NCI-H1417 (cell line): ENCODE data around the gene MTG2.
"Not testable (repeated sequence)": the region's sequence is repeated elsewhere in the genome, so short reads cannot be mapped to it uniquely, and the experiment has no call there.

ENCODE experiments used
- DNase-seq, 3 experiments: peaks; one replicate each; lab custom pipeline; 2025; lab: John Stamatoyannopoulos, UW

MTG2 gene

DNA sequence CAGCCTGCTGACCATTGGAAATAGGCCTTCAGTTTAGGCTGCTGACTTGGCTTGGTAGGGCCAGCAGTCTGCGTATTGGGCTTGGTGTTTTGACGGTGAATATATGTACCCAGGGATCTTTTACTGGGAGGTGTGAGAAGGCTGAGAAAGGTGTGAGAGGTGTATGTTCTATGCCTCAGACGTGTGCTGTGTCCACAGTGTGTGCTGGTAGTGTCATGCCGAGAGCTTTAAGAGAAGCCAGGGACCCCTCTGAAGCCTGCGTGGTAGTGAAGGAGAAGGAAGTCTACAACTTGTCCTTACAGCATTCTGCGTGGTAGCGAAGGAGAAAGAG lies 37.2 kb upstream of the MTG2 start:
- DNase-seq, result no peak

- DNase-seq, result no peak
Measured at GRCh38 chr20:62146019-62146755, 36.6 kb upstream of the MTG2 start.

GRCh38 chr20:62147125-62147524 lies 35.7 kb upstream of the MTG2 start:
- no peak for DNase-seq

DNA sequence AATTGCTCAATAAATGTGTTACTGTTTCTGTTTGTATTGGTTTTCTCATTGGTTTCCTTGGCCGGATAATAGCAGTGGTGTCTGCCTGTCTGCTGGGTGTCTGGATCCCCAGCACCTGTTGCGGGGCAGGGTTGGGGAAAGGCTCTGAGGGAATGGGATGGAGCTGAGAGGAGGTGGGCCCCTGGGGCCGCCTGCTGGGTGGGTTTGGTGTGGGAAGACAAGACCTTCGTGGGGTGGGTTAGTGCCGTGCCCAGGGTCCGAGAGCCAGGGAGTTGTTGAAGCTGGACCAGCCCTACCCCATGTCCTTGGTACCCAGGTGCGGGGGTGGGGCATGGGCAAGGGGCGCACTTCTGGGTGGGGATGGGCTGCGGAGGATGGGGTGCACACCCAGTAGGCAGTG lies 35.3 kb upstream of the MTG2 start:
- no peak for DNase-seq

DNA sequence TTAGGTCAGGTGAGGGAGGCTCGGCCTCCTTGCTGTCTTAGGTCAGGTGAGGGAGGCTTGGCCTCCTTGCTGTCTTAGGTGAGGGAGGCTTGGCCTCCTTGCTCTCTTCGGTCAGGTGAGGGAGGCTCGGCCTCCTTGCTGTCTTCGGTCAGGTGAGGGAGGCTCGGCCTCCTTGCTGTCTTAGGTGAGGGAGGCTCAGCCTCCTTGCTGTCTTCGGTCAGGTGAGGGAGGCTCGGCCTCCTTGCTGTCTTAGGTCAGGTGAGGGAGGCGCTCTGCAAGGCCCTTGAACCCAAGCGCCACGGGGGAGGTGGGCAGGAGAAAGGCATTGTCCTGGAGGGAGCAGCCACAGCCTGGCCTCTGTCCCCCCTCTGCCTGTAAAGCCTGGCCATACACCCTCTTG lies 34.4 kb upstream of the MTG2 start:
- DNase-seq, result not testable (repeated sequence)

DNA sequence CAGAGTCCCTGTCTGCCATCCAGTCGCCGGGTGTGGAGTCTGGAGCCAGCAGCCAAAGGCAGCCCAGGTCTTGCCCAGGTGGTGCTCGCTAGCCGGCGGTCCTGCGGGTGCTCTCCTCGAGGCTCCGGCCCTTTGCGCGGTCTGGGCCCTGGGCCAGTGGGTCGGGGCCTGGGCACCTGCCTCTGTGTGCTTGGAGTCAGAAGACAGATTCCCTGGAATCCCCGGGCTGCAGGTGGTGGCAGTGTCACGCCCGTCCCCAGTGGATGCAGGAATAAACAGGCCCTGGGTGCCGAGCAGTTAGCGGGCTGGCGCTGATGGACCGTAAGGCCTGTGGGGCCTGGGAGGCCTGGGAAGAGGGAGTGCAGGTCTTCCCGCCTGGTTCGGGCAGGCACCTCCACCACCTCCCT lies 33.9 kb upstream of the MTG2 start:
- no peak for DNase-seq

- DNase-seq, result no peak
Measured at GRCh38 chr20:62149532-62150309, 33.1 kb upstream of the MTG2 start.

DNA sequence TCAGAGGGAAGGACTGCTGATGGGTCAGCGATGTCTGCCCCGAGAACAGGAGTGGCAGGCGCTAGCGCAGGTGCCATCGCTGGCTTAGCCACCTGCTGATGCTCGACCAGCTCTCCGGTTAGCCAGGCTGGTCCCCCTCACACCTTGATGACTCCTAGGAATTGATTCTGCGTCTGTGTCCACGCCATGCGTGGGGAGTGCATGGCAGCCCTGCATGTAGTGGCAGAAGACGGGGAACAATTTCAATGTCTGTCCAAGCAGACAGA lies 32.6 kb upstream of the MTG2 start:
- DNase-seq, result no peak

- no peak for DNase-seq
Measured at GRCh38 chr20:62151225-62151624, 31.6 kb upstream of the MTG2 start.

DNA sequence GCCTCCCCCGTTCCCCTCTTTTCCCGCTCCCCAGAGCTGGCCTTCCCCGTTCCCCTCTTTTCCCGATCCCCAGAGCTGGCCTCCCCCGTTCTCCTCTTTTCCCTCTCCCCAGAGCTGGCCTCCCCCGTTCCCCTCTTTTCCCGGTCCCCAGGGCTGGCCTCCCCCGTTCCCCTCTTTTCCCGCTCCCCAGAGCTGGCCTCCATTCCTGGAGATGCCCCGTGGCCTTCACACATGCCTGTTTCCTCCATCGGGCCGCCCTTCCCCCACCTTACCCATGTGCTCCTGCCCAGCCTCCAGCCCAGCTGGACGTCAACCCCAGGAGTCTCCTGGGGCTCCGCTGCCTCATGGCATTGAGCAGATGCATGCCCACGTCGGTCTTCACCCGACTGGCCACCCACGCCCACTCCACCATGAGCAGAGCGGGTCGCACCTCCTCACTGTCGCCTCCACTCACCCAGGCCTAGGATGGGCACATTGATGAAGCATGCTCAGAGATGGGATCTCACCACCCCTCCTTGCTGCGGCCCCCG lies 30.9 kb upstream of the MTG2 start:
- DNase-seq, result no peak

DNA sequence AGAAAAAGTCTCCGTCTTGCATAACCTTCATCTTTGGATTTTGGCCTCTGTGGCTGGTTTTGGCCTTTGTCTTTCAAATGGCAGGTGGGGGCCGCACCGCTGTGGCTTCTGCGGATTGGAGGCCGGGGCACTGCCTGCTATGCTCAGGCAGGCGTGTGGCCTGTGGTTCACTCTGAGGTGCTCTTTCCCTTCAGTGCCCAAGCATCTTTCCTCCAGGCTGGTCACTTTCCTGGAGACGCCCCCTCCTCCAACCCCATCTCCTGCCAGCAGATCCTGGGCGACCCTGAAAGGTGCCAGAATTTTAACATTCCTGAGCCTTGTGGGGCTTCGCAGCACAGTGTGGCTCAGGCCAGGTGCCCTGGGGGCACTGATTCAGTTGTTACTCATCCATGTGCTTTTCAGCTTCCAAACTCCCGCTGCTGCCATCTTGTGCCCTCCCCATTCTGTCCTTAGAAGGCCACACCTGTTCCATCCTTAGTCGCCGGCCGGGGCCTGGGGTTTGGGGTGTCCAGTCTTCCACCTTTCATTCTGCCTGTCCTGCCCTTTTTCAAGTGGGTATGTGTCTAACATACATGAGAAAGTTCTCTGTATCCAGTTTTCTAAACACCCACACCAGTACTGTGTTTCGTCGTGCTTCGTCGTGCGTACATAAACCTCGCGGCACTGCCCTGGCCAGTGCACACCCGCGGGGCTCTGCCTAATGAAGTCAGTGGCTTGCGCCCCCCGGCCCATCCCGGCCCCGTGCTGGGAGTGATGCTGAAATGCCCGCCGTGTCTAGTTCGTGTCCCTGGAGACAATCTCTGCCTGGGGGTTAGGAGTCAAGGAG lies 27.2 kb upstream of the MTG2 start:
- no peak for DNase-seq

DNA sequence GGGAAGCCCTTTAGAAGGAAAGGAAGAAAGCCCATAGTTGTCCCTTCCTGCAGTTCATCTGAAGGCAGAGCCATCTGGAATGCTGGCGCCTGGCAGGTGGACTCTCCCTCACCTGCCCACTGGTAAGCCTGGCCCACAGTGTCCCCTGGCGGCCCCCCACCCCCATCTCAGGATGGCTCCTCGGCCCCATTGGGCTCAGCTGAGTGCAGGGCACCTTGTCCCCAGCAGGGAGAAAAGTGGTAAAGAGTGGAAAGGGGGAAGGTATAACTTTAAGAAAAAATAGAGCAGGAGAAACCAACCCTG lies 26.6 kb upstream of the MTG2 start:
- DNase-seq, result no peak

DNA sequence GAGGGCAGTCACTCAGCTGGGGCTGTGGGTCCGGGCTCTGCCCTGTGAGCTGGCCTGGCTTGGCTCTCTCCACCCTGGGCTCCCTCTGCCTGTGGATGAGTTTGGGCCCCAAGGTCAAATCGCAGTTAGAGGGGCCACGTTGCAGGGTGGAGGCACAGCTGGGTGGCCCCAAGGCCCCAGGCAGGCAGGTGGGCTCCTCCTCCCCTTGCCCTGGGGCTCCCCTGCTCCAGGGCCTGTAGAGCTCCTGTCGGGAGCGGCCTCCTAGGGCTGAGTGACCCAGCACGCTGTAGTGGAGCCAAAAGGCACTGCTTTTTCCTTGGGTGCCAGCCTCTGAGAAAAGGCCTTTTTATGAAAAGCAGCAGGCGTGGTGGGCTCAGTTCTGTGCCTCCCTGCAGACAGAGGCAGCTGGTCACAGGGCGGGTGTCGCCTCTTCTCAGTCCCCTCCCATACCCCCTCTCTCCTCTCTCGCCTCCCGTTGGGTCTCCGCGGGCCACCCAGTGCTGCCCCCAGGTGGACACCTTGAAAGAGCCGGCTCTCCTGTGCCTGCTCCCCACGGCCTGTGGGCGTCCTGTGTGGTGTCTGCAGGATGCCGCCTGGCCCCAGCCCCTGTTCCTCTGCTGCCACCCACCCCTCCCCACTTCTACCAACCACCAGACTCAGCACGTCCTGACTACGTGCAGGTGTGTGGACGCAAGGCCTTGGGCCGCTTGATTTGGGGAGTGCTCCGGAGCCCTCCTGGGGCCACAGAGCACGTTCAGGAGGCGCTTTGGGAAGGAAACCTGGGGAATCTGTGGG lies 26.0 kb upstream of the MTG2 start:
- peak in 1 of 3 experiments; percentile 50 for DNase-seq

- no peak for DNase-seq
Measured at GRCh38 chr20:62157387-62158087, 25.3 kb upstream of the MTG2 start.

GRCh38 chr20:62158088-62158400 lies 24.8 kb upstream of the MTG2 start:
- no peak for DNase-seq

DNA sequence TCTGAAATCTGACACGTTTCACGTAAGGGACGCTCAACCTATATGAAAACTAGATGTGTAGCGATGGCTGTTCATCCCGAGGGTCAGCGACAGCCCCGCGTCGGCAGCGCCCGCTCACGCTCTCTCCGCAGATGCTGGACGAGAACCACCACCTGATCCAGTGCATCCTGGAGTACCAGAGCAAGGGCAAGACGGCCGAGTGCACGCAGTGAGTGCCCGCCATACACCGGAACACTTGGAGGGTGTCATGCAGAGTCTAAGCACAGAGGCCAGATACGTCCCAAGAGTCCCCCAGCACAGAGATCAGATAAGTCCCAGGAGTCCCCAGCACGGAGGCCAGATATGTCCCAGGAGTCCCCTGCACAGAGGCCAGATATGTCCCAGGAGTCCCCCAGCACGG lies 24.3 kb upstream of the MTG2 start:
- DNase-seq, result no peak

DNA sequence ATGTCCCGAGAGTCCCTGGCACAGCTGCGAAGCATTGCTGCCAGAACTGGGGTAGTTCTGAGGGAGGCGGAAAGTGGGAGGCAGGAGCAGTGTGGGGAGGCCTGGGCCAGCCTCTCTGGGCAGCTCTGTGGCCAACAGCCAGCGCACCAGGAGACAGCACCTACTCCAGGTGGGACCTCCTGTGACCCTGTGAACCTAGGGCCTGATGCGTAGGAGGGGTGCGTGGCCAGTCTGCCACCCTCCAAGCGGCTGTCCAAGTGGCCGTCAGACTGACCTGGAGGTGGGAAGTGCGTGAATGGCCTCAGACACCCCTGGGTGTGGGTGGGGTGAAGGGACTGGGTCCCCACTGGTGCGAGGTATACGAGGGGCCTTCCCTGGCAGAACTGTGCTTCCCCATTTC lies 23.8 kb upstream of the MTG2 start:
- no peak for DNase-seq

GRCh38 chr20:62159839-62160238 lies 23.0 kb upstream of the MTG2 start:
- no peak for DNase-seq

DNA sequence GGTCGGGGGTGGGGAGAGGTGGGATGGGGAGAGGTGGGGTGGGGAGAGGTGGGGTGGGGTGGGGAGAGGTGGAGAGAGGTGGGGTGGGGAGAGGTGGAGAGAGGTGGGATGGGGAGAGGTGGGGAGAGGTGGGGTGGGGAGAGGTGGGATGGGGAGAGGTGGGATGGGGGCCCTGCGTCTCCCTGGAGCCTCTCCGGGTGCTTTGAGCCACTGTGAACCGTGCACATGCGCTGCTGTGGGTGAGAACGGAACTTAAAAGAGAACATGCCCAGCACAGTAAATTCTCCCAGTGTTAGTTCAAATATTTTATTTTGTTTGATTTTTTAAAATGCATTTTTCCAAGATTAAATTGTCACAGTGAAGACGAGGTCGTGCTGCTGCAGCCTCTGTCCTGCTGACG lies 22.6 kb upstream of the MTG2 start:
- no peak for DNase-seq

GRCh38 chr20:62160876-62161275 lies 22.0 kb upstream of the MTG2 start:
- no peak for DNase-seq

GRCh38 chr20:62161347-62161746 lies 21.5 kb upstream of the MTG2 start:
- no peak for DNase-seq
